ENCODE measurements around the gene PTTG2.
"Not testable (repeated sequence)": the region's sequence is repeated elsewhere in the genome, so short reads cannot be mapped to it uniquely, and the experiment has no call there.

Gene PTTG2

GRCh38 chr4:37968747-37969146 is 8.5 kb downstream of the PTTG2 start:
- Histone ChIP-seq H3K27me3 (replicated peaks; ENCODE audit: control insufficient read depth, insufficient read depth, low read length) (no peaks in the 10 kb centered on the region), H3K36me3 (ENCODE audit: control insufficient read depth, insufficient read depth, low read length) (no peaks in the 10 kb centered on the region), H3K4me3 (replicated peaks; ENCODE audit: low read depth, low read length) (no peak overlapping the region)
- no peak for DNase-seq (ENCODE audit: extremely low read depth, insufficient read length)
- TF ChIP-seq CTCF (IDR thresholded peaks at IDR 0.05; ENCODE audit: insufficient read depth, low read length, poor library complexity, severe bottlenecking): no peak

DNA sequence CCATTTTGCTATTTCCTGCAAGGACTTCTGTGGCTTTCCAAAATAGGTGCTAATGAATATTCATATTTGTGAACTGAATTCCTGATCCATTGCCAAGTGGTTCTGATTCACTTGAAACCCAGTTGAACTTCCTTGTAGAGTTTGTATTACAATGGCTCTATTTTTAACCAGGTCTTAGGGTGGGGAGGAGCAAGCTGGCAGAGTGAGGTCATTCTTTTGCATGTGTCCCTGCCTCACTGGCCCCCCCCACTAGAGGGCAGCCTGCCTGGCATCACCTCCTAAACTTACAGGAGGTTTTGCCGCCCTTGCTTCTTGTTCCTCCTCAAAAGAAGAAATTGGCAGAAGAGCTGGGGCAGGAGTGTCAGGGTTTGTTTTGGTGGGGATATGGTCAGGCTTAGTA is 10.5 kb downstream of the PTTG2 start:
- H3K36me3 ChIP-seq (ENCODE audit: control insufficient read depth, insufficient read depth, low read length): no peaks in the 10 kb centered on the region
- peak; percentile 57 for TF ChIP-seq CTCF (IDR thresholded peaks at IDR 0.05; ENCODE audit: insufficient read depth, low read length, poor library complexity, severe bottlenecking)
- H3K4me3 ChIP-seq (replicated peaks; ENCODE audit: low read depth, low read length): no peak overlapping the region
- H3K27me3 ChIP-seq (replicated peaks; ENCODE audit: control insufficient read depth, insufficient read depth, low read length): no peaks in the 10 kb centered on the region
- DNase-seq (ENCODE audit: extremely low read depth, insufficient read length): peak; percentile 38

- no peak for DNase-seq (ENCODE audit: extremely low read depth, insufficient read length)
- TF ChIP-seq CTCF (IDR thresholded peaks at IDR 0.05; ENCODE audit: insufficient read depth, low read length, poor library complexity, severe bottlenecking): no peak
- Histone ChIP-seq H3K27me3 (replicated peaks; ENCODE audit: control insufficient read depth, insufficient read depth, low read length) (no peaks in the 10 kb centered on the region), H3K4me3 (replicated peaks; ENCODE audit: low read depth, low read length) (no peak overlapping the region), H3K36me3 (ENCODE audit: control insufficient read depth, insufficient read depth, low read length) (no peaks in the 10 kb centered on the region)
Observed at GRCh38 chr4:37971202-37971601, 11.0 kb downstream of the PTTG2 start.

- Histone ChIP-seq H3K27me3 (replicated peaks; ENCODE audit: control insufficient read depth, insufficient read depth, low read length) (no peaks in the 10 kb centered on the region), H3K36me3 (ENCODE audit: control insufficient read depth, insufficient read depth, low read length) (no peaks in the 10 kb centered on the region), H3K4me3 (replicated peaks; ENCODE audit: low read depth, low read length) (no peak overlapping the region)
- DNase-seq (ENCODE audit: extremely low read depth, insufficient read length): no peak
- TF ChIP-seq CTCF (IDR thresholded peaks at IDR 0.05; ENCODE audit: insufficient read depth, low read length, poor library complexity, severe bottlenecking): no peak
Observed at GRCh38 chr4:37973441-37973840, 13.2 kb downstream of the PTTG2 start.

DNA sequence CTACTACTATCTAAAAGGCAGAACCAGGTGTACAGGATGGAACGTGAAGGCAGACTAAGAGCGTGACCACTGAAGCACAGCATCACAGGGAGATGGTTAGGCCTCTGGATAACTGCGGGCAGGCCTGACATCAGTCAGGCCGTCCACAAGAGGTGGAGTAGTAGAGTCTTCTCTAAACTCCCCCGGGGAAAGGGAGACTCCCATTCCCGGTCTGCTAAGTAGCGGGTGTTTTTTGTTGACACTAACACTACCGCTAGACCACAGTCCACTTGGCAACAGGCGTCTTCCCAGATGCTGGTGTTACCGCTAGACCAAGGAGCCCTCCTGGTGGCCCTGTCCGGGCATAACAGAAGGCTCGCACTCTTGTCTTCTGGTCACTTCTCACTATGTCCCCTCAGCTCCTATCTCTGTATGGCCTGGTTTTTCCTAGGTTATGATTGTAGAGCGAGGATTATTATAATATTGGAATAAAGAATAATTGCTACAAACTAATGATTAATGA is 15.2 kb downstream of the PTTG2 start:
- not testable (repeated sequence) for H3K36me3 ChIP-seq (ENCODE audit: control insufficient read depth, insufficient read depth, low read length); H3K4me3 ChIP-seq (replicated peaks; ENCODE audit: low read depth, low read length); H3K27me3 ChIP-seq (replicated peaks; ENCODE audit: control insufficient read depth, insufficient read depth, low read length); DNase-seq (ENCODE audit: extremely low read depth, insufficient read length)

DNA sequence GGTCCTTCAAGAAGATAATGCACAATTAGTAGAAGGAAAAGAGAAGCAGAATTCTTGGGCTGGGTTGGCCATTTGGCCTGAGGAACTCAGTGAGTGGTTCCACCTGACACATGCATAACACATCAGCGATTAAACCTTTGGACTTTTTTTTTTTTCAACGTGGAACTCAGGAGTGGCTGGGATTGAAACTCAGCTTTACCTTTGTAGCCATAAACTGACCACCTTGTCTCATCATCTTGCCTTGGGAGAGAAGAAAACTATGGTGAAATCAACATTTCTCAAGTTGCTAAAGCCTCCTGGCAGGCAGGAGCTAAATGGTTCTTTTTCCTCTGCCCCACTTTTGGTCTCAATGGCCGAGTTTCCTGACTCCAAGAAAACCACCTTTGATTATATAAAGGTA is 16.3 kb downstream of the PTTG2 start:
- Histone ChIP-seq H3K27me3 (replicated peaks; ENCODE audit: control insufficient read depth, insufficient read depth, low read length) (no peaks in the 10 kb centered on the region), H3K36me3 (ENCODE audit: control insufficient read depth, insufficient read depth, low read length) (no peaks in the 10 kb centered on the region), H3K4me3 (replicated peaks; ENCODE audit: low read depth, low read length) (peak overlapping the region; percentile 52)
- TF ChIP-seq CTCF (IDR thresholded peaks at IDR 0.05; ENCODE audit: insufficient read depth, low read length, poor library complexity, severe bottlenecking): no peak
- DNase-seq (ENCODE audit: extremely low read depth, insufficient read length): no peak
